Activated CD4-positive, alpha-beta T cell treated with anti-CD3 and anti-CD28 coated beads, Interleukin-2, amount 50 U/mL, for 4 hours (primary cell): ENCODE results near the gene PXDN.
"Not testable (repeated sequence)": the region's sequence is repeated elsewhere in the genome, so short reads cannot be mapped to it uniquely, and the experiment has no call there.

Experiments used
- DNase-seq, 2 experiments: peaks; one replicate each; pipeline ENCODE4 v3.0.0-alpha.2; 2020

The PXDN gene

DNA sequence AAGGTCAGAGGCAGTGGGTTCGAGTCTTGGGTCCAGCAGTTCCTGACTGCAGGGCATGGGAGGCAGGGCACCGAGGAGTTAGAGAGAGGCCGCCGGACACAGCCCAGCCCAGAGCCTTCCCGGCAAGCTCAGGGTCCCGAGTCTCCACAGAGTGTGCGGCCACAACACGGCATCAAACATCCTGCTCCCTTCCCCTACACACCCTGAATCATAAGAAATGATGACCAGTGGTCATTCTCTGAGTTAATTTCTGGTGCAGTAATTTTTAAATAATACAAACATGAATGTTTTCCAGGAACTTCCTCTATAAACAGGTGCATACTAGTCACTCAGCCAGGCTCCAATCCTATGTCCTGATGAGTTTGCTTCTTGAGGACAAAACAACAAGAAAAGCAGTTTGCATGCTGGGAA, 118.0 kb downstream of the PXDN start:
- no peak for DNase-seq

- no peak for DNase-seq
These were observed 118.9 kb downstream of the PXDN start for GRCh38 chr2:1625281-1626001.

DNA sequence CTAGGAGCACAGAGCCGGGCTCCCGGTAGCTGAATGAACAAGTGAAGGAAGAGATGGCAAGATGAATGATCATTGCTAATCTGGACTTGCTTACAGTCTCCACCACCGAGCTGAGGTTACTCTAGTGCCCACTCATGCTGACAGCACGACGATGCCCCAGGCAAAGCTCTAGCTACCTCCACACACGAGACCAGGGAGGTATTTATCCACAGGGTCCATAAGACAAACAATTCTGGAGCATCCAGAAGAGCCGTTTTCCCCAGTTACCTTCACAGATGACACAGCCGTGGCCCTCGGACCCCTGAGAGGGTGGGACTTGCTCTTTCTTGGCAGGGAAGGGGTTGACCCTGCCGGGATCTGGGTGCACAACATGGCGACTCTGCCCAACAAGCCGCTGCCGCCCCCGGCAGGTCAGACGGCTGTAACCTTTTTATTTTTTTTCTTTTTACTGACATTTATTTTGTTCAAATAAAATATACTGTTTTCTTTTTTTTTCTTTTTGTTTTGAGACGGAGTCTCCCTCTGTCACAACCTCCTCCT, 120.3 kb downstream of the PXDN start:
- DNase-seq: no peak

DNA sequence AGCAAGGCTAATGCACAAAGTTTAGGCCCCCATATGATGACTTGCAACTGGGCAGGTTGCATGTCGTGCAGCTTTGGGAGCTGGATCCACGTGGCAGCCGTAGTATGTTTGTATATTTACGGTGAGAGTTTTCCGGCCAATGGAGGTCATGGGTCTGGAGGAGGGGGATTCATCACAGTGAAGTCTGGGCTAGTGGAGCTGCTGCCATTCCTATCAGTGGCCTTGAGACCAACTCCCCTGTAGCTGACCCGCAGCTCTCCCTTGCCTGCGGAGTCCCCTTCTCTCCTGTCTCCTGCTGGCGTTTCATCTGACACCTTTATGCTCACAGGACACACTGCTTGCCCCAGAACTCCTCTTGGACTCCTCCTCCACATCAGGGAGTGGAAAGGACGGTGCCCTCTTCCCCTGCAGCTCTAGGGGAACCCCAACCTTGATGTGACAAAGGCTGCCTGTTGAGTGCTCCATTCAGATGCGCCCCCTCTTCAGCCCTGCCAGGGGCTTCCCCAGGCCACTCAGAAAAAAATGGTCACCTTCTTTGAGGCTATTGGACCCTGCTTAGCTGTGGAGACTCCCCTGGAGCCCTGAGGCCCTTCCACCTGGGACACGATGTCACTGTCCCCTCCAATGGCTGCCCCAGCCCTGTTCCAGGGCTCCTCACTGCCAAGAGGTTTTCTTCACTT, 121.7 kb downstream of the PXDN start:
- no peak for DNase-seq

GRCh38 chr2:1621976-1622375, 122.3 kb downstream of the PXDN start:
- DNase-seq: not testable (repeated sequence)

- DNase-seq: no peak
These were observed 122.8 kb downstream of the PXDN start for GRCh38 chr2:1621501-1621900.

GRCh38 chr2:1621041-1621440, 123.3 kb downstream of the PXDN start:
- no peak for DNase-seq

GRCh38 chr2:1620081-1620480, 124.2 kb downstream of the PXDN start:
- DNase-seq: no peak

- DNase-seq: no peak
These were observed 124.8 kb downstream of the PXDN start for GRCh38 chr2:1619556-1619955.

GRCh38 chr2:1618974-1619373, 125.3 kb downstream of the PXDN start:
- DNase-seq: no peak

- no peak for DNase-seq
These were observed 125.9 kb downstream of the PXDN start for GRCh38 chr2:1618191-1618961.

DNA sequence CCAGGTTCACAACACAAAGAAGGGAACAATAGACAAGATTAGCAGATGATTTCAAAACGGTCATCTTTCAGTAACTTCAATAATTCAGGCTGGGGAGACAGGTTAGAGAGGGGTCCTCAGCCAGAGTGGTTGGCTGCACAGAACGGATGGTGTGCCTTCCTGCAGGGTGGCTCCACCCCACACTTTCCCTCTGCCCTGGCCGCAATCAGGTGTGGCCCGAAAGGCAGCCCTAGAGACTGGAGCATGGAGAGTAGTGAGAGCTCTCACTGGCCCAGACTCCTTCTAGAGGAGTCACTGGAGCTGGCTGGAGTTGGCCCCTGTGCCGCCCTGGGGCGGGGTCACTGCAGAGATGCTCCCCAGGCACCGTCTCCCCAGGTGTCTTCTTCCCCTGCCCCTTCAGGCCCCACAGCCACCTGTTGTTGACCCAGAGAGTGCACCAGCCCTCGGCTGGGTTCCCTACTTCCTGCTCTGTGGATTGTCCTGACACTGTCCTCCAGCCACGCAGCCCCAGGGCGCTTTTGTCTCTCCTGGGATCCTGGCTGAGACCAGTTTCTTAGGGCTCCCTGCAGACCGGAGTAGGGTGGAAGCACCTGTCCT, 126.8 kb downstream of the PXDN start:
- no peak for DNase-seq

- DNase-seq: no peak
These were observed 129.8 kb downstream of the PXDN start for GRCh38 chr2:1614564-1614963.

- DNase-seq: no peak
These were observed 130.5 kb downstream of the PXDN start for GRCh38 chr2:1613731-1614354.

- no peak for DNase-seq
These were observed 131.3 kb downstream of the PXDN start for GRCh38 chr2:1613078-1613445.

- DNase-seq: no peak
These were observed 131.8 kb downstream of the PXDN start for GRCh38 chr2:1612391-1613077.

GRCh38 chr2:1611886-1612285, 132.4 kb downstream of the PXDN start:
- no peak for DNase-seq

- DNase-seq: no peak
These were observed 134.2 kb downstream of the PXDN start for GRCh38 chr2:1610096-1610485.

- no peak for DNase-seq
These were observed 134.7 kb downstream of the PXDN start for GRCh38 chr2:1609485-1610095.

GRCh38 chr2:1609040-1609439, 135.3 kb downstream of the PXDN start:
- no peak for DNase-seq

DNA sequence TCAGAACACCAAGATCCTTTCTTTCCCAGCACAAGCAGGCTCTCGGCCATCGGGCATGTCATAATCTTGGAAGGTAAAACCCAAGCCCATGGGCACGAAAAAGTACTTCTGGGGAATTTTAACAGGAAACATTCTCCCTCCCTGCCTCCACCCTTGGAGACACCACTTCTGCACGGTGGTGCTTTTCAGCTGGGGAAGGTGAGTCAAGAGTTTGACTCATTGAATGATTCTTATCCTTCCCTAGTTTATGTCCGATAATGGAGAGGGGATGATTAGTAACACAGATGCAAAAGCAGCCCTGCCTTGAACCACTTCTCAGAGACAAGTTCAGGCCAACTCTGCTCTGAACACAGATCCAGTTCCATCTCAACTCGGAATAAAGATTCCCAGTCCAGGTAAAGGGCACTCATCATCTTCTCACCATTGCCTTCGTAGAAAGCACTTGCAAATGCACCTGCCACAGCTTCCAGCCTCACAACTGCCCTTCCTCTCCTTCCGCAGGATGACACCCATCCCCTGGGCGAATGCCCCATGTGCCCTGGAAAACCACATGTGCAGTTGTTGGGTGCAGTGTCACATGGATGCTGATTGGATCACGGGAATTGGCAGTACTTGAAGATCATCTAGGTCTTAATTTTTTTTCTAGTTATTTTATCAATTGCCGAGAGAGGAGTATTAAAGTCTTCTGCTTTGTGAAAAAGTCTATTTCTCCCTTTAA, 136.2 kb downstream of the PXDN start:
- no peak for DNase-seq
